ENCODE data around the gene CPA3. TPM values are rescaled to one million over a fixed set of nuclear protein-coding genes. Genes with fewer than 3 reads are reported as not detected.

The CPA3 gene
- total and polyA plus RNA-seq, 2 of the 13 experiments (the other 11 are each of a cell fraction or from before 2014, with no cell fraction given): not detected

DNA sequence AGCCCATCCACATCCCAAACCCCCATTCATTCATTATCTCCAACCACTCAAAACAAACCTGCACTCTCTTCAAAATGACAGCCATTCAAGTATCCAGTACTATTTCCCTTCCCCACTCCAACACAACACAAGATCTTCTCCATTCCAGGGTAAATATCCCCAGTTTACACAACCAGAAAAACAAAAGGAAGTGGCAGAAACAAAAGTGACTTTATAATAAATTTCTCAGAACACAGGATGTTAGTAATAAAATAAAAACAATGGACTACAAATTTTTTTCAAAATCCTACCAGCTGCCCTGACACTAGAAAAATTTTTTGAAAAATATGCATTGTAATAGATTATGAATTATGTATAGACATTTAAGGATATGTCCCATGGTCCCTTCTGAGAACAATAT lies 14.2 kb downstream of the CPA3 start:
- FAIRE-seq (no peak), ATAC-seq (no peak), DNase-seq (ENCODE audit: low spot score) (no peak)
- no TSS peak for BruUV-seq (replicated peaks)
- no peaks in the 10 kb centered on the region for H3K36me3 ChIP-seq (replicated peaks in 1 of 2; ENCODE audit: control insufficient read depth in 1 of 2, insufficient read depth in 2 of 2, low read length in 2 of 2)
- H3K9ac ChIP-seq (ENCODE audit: insufficient read depth, low read depth, low read length): no peak overlapping the region
- no peak overlapping the region for H3K27ac ChIP-seq (ENCODE audit: extremely low read length, insufficient read depth, low read length)
- no peak overlapping the region for H2AFZ ChIP-seq (ENCODE audit: low read length)
- TF ChIP-seq ZNF674 (CRISPR knock-in tag; IDR thresholded peaks at IDR 0.05; ENCODE audit: low read depth): no peak
- no peak for TF ChIP-seq ASH2L (IDR thresholded peaks at IDR 0.05; ENCODE audit: insufficient read length, low read depth, low read length)
- no peak for TF ChIP-seq ZNF570 (CRISPR knock-in tag; IDR thresholded peaks at IDR 0.05; ENCODE audit: borderline replicate concordance)
- no peak for TF ChIP-seq AGO1 (IDR thresholded peaks at IDR 0.05; ENCODE audit: low read depth, low read length, poor library complexity, severe bottlenecking)
- in situ Hi-C loops (cut with HindIII; ENCODE audit: extremely low pct_ligation_motif_present, low pct_unique_long_range_greater_than_20kb): no loop called here
- no peaks in the 10 kb centered on the region for H3K79me2 ChIP-seq (ENCODE audit: insufficient read depth, low read length)
- ChIA-PET CTCF (ENCODE audit: low intra/inter-chr PET ratio, low total read pairs) (no interaction called here), POLR2A (no interaction called here)
- no peak overlapping the region for H3K4me3 ChIP-seq (replicated peaks in 1 of 3; ENCODE audit: insufficient read depth in 1 of 3, low read depth in 2 of 3, low read length in 3 of 3)
- no peaks in the 10 kb centered on the region for H3K27me3 ChIP-seq (ENCODE audit: control insufficient read depth in 1 of 2, insufficient read depth in 2 of 2, low read length in 2 of 2)
- no peaks in the 10 kb centered on the region for H3K4me1 ChIP-seq (ENCODE audit: insufficient read depth, low read length)
- no peak overlapping the region for H3K4me2 ChIP-seq (ENCODE audit: low read depth, low read length)
- H3K9me3 ChIP-seq (ENCODE audit: low read length): no peaks in the 10 kb centered on the region
- H4K20me1 ChIP-seq (ENCODE audit: insufficient read depth, low read length): no peaks in the 10 kb centered on the region
- intact Hi-C loops (cut with micrococcal nuclease; ENCODE audit: unreplicated experiment): no loop called here

- ChIA-PET POLR2A (no interaction called here), CTCF (ENCODE audit: low intra/inter-chr PET ratio, low total read pairs) (no interaction called here)
- peak; percentile 33 for DNase-seq (ENCODE audit: low spot score)
- intact Hi-C loops (cut with micrococcal nuclease; ENCODE audit: unreplicated experiment): loop anchor here (1.0 to 5.0 kb wide), 3 partner anchors 19 to 503 kb away; no protein-coding TSS in a partner anchor
- Histone ChIP-seq H3K9me3 (ENCODE audit: low read length) (no peaks in the 10 kb centered on the region), H3K27ac (ENCODE audit: extremely low read length, insufficient read depth, low read length) (no peak overlapping the region), H2AFZ (ENCODE audit: low read length) (no peak overlapping the region), H3K79me2 (ENCODE audit: insufficient read depth, low read length) (no peaks in the 10 kb centered on the region), H3K36me3 (replicated peaks in 1 of 2; ENCODE audit: control insufficient read depth in 1 of 2, insufficient read depth in 2 of 2, low read length in 2 of 2) (no peaks in the 10 kb centered on the region), H3K9ac (ENCODE audit: insufficient read depth, low read depth, low read length) (no peak overlapping the region), H3K4me1 (ENCODE audit: insufficient read depth, low read length) (no peaks in the 10 kb centered on the region), H3K4me3 (replicated peaks in 1 of 3; ENCODE audit: insufficient read depth in 1 of 3, low read depth in 2 of 3, low read length in 3 of 3) (no peak overlapping the region), H4K20me1 (ENCODE audit: insufficient read depth, low read length) (no peaks in the 10 kb centered on the region), H3K4me2 (ENCODE audit: low read depth, low read length) (no peak overlapping the region), H3K27me3 (ENCODE audit: control insufficient read depth in 1 of 2, insufficient read depth in 2 of 2, low read length in 2 of 2) (no peaks in the 10 kb centered on the region)
- peak; percentile 60 for FAIRE-seq
- ATAC-seq: peak; percentile 70
- TF ChIP-seq, protein P1, sequence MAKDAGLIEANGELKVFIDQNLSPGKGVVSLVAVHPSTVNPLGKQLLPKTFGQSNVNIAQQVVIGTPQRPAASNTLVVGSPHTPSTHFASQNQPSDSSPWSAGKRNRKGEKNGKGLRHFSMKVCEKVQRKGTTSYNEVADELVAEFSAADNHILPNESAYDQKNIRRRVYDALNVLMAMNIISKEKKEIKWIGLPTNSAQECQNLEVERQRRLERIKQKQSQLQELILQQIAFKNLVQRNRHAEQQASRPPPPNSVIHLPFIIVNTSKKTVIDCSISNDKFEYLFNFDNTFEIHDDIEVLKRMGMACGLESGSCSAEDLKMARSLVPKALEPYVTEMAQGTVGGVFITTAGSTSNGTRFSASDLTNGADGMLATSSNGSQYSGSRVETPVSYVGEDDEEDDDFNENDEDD (CRISPR knock-in tag; IDR thresholded peaks at IDR 0.05; ENCODE audit: borderline replicate concordance): no peak
- TF ChIP-seq, protein P2, sequence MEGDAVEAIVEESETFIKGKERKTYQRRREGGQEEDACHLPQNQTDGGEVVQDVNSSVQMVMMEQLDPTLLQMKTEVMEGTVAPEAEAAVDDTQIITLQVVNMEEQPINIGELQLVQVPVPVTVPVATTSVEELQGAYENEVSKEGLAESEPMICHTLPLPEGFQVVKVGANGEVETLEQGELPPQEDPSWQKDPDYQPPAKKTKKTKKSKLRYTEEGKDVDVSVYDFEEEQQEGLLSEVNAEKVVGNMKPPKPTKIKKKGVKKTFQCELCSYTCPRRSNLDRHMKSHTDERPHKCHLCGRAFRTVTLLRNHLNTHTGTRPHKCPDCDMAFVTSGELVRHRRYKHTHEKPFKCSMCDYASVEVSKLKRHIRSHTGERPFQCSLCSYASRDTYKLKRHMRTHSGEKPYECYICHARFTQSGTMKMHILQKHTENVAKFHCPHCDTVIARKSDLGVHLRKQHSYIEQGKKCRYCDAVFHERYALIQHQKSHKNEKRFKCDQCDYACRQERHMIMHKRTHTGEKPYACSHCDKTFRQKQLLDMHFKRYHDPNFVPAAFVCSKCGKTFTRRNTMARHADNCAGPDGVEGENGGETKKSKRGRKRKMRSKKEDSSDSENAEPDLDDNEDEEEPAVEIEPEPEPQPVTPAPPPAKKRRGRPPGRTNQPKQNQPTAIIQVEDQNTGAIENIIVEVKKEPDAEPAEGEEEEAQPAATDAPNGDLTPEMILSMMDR (CRISPR knock-in tag; IDR thresholded peaks at IDR 0.05): peak; percentile 48
- TF ChIP-seq SMC3 (IDR thresholded peaks at IDR 0.05; ENCODE audit: low read length) (0 out of 2 replicates have a peak, but pooled peaks have one; percentile 11), ELF3 (CRISPR knock-in tag; IDR thresholded peaks at IDR 0.05) (peak; percentile 49; the same call in 1 of the 2 replicates), GABPA (IDR thresholded peaks at IDR 0.05; ENCODE audit: low read depth, low read length) (no peak), GABPA (CRISPR knock-in tag; IDR thresholded peaks at IDR 0.05; ENCODE audit: low read depth) (peak; percentile 15; the same call in 1 of the 2 replicates), STAG1 (CRISPR knock-in tag; IDR thresholded peaks at IDR 0.05) (peak; percentile 58), RARG (CRISPR knock-in tag; IDR thresholded peaks at IDR 0.05; ENCODE audit: low read depth) (no peak), RAD21 (CRISPR knock-in tag; IDR thresholded peaks at IDR 0.05) (peak; percentile 23; the same call in 1 of the 2 replicates)
- in situ Hi-C loops (cut with HindIII; ENCODE audit: extremely low pct_ligation_motif_present, low pct_unique_long_range_greater_than_20kb): no loop called here
- no TSS peak for BruUV-seq (replicated peaks)
Measured at GRCh38 chr3:148880681-148881080, 15.6 kb downstream of the CPA3 start.

Data from HepG2 (cell line).